Kidney epithelial cell (primary cell): ENCODE measurements around the gene LIMS2. TPM values are rescaled to one million over a fixed set of nuclear protein-coding genes. Genes with fewer than 3 reads are reported as not detected.

Experiments
- DNase-seq: peaks from one replicate; pipeline ENCODE4 v3.0.0-alpha.2; 2010; ENCODE audit warnings: low read depth
- H3K27me3 ChIP-seq: 2 replicates; pipeline ENCODE4 v1.6.0; 2011; ENCODE audit warnings: low read length; ENCODE audit not compliant: control insufficient read depth, insufficient read depth
- H3K36me3 ChIP-seq: 2 replicates; pipeline ENCODE4 v1.5.1; 2011; ENCODE audit warnings: low read length; ENCODE audit not compliant: control insufficient read depth, insufficient read depth
- H3K4me3 ChIP-seq: 2 replicates; pipeline ENCODE4 v1.5.1; 2011; ENCODE audit warnings: low read depth, mild to moderate bottlenecking, control low read depth, low read length
- total RNA-seq: library from RNA; depleted of rRNA; stranded (reverse); fragments of >200 nt; gene quantifications from 2 replicates; pipeline ENCODE4 v1.2.3, GENCODE V29; 2015
- TF ChIP-seq, protein P1 (sequence below): IDR thresholded peaks from 2 replicates; pipeline ENCODE4 v1.5.1; 2011; ENCODE audit warnings: mild to moderate bottlenecking, moderate library complexity, low read length, control low read depth, inconsistent platforms; ENCODE audit not compliant: insufficient read depth, poor library complexity, severe bottlenecking

The LIMS2 gene
- total RNA-seq, 1 donor from 2014 or later: 2.3 TPM

DNA sequence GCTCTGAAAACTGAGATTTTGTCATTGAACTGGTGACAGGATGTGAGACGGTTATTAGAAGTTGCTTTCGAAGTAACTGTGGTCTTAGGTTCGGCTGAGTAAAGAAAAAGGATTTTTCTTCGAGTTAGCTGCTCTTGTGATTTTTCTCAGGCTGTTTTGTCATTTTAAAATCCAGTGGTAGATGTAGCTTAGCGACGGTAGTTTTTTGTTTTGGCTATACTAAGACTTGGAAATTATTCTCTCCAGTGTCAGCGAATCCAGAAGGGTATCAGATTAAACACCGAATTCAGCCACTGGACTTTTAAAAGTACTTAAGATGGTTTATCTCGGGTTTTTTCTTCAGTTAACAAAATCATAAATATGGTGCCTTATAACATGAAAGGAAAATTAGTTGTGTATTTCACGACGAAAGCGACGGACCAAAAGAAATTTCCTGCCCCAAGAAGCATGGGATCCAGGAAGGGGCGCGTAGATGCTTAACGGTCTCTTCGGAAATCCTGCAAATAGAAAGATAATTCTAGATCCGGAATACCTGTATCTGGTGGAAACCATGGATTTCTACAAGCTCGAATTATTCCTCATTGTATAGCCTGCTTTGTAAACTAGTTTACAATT is 27.2 kb upstream of the LIMS2 start:
- peak overlapping the region; percentile 58 for H3K4me3 ChIP-seq
- TF ChIP-seq, protein P1, sequence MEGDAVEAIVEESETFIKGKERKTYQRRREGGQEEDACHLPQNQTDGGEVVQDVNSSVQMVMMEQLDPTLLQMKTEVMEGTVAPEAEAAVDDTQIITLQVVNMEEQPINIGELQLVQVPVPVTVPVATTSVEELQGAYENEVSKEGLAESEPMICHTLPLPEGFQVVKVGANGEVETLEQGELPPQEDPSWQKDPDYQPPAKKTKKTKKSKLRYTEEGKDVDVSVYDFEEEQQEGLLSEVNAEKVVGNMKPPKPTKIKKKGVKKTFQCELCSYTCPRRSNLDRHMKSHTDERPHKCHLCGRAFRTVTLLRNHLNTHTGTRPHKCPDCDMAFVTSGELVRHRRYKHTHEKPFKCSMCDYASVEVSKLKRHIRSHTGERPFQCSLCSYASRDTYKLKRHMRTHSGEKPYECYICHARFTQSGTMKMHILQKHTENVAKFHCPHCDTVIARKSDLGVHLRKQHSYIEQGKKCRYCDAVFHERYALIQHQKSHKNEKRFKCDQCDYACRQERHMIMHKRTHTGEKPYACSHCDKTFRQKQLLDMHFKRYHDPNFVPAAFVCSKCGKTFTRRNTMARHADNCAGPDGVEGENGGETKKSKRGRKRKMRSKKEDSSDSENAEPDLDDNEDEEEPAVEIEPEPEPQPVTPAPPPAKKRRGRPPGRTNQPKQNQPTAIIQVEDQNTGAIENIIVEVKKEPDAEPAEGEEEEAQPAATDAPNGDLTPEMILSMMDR: no peak
- H3K36me3 ChIP-seq: no peaks in the 10 kb centered on the region
- no peaks in the 10 kb centered on the region for H3K27me3 ChIP-seq
- DNase-seq: no peak

DNA sequence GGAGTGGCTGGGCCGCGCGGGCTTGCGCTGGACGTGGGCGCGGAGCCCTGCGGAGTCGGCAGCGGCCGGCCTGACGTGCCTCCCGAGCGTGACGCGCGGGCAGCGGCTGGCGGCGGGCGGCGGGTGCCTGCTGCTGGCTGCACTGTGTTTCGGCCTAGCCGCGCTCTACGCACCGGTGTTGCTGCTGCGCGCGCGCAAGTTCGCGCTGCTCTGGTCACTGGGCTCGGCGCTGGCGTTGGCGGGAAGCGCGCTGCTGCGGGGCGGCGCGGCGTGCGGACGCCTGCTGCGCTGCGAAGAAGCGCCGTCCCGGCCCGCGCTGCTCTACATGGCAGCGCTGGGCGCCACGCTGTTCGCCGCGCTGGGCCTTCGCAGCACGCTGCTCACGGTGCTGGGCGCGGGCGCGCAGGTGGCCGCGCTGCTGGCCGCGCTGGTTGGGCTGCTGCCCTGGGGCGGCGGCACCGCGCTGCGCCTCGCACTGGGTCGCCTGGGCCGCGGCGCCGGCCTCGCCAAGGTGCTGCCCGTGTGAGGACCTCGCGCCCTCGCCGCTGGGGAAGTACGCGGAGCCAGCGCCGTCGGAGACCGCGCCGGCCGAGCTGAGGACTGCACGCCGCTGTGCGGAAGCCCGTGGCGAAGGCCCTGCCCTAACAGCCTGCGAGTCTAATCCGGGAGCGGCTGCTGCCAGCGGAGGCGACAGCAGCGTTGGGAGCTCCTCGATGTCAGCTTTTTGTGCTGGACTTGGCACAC is 26.5 kb upstream of the LIMS2 start:
- Histone ChIP-seq H3K36me3 (no peaks in the 10 kb centered on the region), H3K27me3 (no peaks in the 10 kb centered on the region), H3K4me3 (peak overlapping the region; percentile 58)
- peak; percentile 21 for DNase-seq
- TF ChIP-seq, protein P1: no peak

DNA sequence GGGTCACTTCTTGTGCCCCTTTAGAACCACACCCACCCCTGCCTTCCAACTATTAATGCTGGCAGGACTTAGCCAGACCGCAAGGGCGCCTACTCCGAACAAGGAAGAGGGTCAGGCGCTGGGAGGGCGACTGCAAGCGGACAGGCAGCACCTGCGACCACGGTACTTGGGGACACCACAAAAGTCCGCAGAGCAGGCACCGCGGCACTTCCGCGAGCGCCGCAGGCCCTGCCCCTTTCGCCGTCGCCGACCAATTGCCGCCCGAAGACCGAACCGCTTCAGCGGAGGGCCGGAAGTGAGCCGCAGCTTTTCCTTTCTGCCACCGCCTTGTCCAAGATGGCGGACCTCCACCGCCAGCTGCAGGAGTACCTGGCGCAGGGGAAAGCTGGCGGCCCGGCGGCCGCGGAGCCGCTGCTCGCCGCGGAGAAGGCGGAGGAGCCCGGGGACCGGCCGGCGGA is 25.9 kb upstream of the LIMS2 start, which contains the start of gene SFT2D3:
TSS of gene SFT2D3 (plus strand) at position 305 of the 458 bp plus-strand sequence. CDS start at position 337, 32 bp downstream.
- DNase-seq: peak; percentile 61
- Histone ChIP-seq H3K36me3 (no peaks in the 10 kb centered on the region), H3K27me3 (no peaks in the 10 kb centered on the region), H3K4me3 (peak within 1 kb of the TSS; percentile 58)
- TF ChIP-seq, protein P1: no peak

DNA sequence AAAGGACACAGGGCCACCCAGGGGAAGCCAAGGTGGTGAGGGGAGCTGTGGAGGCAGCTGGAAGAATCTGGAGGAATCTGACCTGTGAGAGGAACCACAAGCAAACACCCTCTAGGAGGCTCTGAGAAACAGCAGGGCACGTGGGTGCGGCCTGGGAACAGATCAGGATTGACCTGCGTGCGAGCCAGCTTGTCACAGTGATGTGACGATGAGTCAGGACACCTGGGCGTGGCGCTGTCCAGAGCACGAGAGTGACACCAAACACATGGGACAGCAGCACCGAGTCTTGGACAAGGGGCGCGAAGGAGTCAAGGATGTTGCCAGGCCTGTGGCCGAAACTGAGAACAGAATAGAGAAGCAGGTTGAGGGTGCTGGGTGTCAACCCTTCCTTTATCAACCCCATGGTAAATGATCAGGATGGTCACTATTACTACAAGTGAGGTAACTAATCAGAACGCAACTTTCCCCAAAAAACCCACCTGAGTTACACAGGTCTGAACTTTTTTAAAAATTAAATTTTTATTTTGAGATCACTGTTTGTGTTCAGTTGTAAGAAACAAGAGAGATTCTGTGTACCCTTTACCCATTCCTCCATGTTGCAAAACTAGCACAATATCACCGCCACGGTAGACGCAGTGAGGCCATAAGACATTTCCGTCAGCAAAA is 25.3 kb upstream of the LIMS2 start:
- Histone ChIP-seq H3K4me3 (peak overlapping the region; percentile 58), H3K36me3 (no peaks in the 10 kb centered on the region), H3K27me3 (no peaks in the 10 kb centered on the region)
- DNase-seq: no peak
- TF ChIP-seq, protein P1: no peak

DNA sequence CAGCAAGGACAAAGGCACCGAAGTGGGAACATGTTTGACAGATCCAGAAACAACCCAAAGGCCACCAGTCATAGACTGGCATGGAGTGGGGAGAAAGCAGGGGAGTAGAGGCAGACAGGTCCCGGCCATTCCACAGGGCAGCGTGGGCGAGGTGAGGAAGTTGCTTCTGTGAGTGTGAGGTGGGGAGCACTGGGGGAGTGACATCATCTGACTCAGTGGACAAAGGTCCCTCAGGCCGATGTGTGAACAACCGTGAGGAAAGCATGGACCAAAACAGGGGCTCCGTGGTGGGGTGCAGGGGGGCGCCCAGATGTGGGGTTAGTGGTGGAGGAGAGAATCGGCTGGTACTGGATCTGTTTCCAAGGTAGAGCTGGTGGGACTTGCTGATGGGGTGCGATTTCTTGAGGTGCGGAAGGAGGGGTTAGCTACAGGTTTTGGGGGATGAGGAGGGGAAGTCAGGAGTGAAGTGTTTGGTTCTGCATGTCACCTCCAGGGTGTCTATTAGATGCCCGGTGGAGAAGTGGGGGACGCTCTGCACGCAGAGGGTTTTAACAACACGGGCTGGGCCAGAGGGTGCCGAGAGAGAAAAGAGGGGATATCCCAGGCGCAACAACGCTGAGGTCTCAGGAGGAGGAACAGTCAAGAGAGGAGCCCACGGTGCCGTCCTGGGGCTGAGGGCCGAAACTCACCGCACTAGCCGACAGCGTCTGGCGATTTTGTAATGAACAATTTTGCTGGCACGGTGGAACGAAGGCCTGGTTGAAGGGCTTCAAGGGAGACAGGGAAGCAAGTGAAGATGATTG is 23.4 kb upstream of the LIMS2 start:
- TF ChIP-seq, protein P1: no peak
- Histone ChIP-seq H3K27me3 (no peaks in the 10 kb centered on the region), H3K36me3 (no peaks in the 10 kb centered on the region), H3K4me3 (no peak overlapping the region)
- no peak for DNase-seq
